GM19193 (cell line): ENCODE measurements around the gene NMB.

Experiments used
- POLR2A ChIP-seq: IDR thresholded peaks from 4 replicates; pipeline ENCODE4 v1.6.1; 2011; ENCODE audit not compliant: insufficient read depth, insufficient read length; ENCODE audit errors: extremely low read depth

NMB gene

DNA sequence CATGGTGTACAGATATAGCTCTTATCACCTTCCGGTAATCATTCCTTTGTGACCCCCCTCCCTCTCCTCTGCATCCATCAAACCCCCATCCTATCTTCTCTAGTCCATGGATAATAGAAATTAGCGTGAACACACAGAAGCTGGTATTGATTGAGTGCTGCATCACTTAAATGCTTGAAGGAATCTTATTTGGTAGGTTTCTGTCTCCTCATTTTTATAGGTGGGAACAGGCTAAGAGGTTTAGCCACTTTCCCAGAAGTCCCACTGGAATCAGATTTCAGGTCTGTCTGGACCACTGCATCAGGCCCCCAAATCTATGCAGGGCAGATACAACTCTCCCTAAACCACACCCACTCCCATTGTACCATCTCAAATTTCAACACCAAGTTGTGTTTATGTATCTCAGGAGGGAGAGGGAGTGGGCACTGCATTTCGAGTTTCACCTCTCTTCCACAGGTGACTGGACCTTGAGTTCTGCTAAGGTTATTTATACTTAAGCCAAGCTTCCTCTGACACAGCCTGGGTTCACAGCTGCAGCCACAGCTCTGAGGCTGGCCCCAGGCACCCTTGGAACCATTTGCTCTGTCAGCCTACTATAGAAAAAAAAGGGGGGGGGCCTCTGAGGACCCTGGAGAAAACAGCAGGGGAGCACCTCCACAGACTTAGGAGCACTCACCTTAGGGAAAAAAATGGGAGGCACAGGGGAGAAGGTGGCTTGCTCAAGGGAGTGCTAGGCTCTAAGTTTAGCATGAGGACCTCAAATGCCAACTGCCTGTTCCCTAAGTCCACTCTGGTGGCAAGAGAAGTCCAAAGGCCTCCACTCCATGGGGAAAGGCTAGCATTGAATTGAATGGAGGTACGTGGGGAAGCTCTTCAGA, 2.1 kb upstream of the NMB start:
- no peak for TF ChIP-seq POLR2A

DNA sequence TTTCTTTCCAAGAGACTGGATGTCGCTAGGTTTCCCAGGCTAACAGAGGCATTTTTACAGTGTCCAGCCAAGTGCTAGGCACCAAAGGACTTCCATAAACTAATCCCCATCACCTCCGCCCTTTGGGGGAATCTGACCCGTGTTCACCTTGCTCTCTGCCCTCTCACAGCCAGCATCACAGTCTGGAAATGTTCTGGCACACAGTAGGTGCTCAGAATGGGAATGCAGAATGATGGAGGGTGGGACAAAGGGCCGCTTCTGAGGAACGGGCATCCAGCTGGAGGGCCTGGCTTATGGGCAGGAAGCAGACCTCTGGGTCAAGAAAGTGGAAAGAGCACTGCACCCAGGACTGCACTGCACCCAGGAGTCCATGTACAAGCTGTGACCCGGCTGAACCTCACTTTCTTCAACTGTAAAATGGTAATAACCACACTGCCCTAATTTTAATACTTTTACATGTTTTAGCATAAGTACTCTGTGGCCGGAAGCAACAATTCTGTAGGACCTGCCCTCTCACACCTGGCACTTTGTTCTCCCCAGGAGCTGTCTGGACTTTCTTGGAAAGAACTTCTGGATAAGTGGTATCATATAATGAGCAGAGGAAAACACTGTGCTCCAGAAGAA, 901 bp upstream of the NMB start:
- TF ChIP-seq POLR2A, result no peak

DNA sequence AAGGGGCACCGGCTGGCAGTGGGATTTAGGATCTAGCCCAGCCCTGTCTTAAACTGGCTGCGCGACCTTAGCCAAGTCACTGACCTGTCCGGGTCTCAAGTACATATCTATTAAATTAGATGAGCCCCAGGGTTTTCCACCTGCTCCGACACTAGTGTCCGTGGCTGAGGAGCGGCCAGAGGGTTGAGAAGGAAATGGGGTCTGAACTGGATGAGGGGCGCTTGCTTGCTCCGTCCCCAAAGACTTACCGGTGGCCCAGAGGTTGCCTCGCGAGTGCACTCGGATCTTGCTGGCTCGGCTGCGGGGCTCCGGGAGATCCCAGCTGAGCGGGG, 285 bp downstream of the NMB start:
- TF ChIP-seq POLR2A, result no peak

GRCh38 chr15:84656972-84657371, 1.0 kb downstream of the NMB start:
- TF ChIP-seq POLR2A, result no peak

- no peak for TF ChIP-seq POLR2A
Observed at GRCh38 chr15:84654689-84655453, 3.1 kb downstream of the NMB start.

DNA sequence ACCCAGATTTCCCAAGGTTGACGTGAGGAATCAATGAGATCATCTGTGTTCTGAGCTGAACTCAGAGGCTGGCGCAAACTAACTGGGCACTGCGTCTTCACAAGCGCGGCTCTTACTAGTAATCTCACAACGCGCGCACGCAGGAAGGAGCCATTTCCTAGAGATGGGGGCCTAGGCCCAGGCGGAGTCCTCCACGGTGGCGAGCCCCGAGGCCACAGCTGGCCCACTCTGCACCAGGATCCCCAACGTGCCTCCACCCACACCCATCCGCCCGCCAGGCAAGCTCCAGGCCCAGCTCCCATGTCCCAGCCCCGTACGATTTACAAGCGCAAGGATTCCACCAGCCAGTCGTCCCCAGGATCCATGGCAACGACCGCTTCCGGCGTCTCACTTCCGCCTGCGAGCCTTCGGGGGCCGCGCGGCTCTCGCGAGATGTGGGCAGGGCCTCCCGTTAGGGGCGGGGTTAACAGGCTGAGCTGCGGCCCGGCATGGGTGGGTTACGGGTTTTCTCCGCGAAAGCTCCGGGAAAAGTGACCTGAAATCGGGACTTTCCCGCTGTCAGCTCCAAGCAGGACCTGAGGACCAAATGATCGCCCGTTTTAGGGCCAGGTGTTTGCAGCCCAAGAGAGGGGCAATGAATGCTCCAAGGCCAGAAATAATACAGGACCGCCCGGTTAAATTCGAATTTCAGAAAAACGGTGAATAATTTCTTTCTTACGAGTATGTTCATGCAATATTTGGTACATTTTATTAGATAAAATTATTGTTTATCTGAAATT, 3.9 kb downstream of the NMB start, which contains the start of gene WDR73:
Gene WDR73, minus strand, starts transcription at position 374 of the 779 bp plus-strand sequence. Its CDS starts 9 bp downstream, at position 365.
- TF ChIP-seq POLR2A, result peak; percentile 71

GRCh38 chr15:84653584-84653909, 4.5 kb downstream of the NMB start:
- TF ChIP-seq POLR2A, result no peak

- no peak for TF ChIP-seq POLR2A
Observed at GRCh38 chr15:84649706-84650105, 8.3 kb downstream of the NMB start.

DNA sequence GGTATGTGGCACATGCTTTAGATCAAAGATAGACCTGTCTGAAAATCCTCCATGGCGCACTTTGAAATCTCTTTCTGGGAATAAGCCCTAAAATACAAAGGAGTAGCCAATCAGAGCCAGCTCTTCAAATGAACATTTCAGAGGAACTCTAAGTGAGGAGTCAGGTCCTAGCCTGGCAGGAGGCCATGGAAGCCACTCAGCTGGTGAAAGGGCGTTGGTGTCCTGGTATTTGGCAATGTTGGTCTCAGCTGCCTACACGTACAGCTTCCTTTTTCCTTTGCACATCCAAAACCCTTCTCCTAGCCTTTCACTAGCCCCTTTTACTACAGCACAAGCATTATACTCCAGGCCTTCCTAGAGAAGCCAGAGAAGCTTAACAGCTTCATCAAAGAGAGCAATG, 9.5 kb downstream of the NMB start:
- TF ChIP-seq POLR2A, result no peak

DNA sequence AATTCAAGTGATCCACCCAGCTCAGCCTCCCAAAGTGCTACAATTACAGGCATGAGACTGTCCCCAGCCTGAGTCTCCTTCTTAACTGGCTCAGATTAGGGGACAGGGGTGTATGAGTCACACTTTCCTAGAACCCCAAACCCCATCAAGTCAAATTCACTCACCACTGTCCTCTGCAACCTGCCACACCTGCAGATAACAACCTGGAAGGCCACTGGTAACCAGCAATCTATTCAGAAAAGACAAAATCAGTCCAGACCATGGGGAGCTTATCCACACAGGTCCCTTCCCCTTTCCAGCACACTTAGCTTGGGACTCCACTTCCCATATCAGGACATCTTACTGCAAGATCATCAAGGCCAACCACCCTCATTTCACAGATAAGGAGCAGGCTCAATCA, 10.3 kb downstream of the NMB start:
- TF ChIP-seq POLR2A, result no peak

DNA sequence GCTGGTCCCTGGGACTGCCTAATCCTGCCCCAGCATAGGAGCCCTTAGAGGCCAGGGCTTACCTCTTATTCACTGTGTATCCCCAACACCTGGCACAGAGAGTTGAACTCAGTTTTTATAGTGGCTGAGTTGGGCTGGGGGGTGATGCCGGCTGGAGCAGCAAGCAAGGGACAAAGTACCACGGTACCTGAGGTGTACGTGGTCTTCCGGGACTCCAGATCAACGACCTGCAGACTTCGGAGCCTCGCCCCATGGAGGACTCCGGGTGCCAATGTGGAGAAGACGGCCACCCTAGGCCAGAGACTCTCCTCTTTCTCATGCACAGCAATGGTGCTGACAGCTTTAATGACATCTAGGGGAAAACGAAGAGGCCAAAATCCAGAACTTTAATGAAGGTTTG, 12.0 kb downstream of the NMB start:
- TF ChIP-seq POLR2A, result no peak

- TF ChIP-seq POLR2A, result no peak
Observed at GRCh38 chr15:84645496-84645895, 12.5 kb downstream of the NMB start.

DNA sequence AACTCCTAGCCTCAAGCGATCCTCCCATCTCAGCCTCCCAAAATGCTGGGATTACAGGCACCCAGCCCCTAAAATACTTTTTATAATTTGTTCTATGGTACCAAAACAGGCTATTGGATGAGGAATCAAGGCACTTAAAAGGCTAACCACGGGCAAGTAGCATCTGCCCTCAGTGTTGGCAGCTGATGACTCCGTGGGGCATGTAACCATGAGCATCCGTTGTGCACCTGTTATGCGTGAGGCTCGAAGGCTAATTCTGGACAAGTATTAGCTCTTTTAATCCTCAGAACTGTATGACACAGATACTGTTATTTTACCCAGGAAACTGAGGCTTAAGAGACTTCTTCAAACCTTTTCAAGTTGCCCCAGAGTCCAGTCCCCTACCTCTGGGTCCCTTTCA, 14.2 kb downstream of the NMB start:
- no peak for TF ChIP-seq POLR2A

DNA sequence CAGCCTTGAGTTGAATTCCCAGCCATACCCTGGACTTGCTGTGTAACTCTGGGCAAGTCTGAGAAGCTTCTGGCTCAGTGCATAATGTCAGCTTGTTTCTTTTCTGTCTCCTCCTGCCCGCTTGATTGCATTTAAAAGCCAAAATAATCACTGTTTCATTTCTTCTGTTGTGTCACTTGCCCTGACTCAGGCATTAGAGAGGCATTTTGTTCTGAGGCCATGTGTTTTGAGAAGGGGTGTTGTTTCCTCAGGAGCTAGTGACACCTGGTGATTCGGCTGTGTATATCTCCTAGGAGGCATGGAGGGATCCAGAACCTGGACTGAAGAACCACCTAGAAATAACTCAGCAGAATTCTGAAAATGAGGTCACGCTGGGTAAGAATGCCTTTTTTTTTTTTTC, 19.9 kb downstream of the NMB start:
- no peak for TF ChIP-seq POLR2A
